Calu3 (cell line): ENCODE data around the gene FZD4. TPM values are rescaled to one million over a fixed set of nuclear protein-coding genes. Genes with fewer than 3 reads are reported as not detected.

Experiments
- BruUV-seq: library from RNA; stranded (reverse); fragments of 400-500 nt; replicated peaks from 2 replicates; lab custom pipeline; 2021; lab: Mats Ljungman, UMichigan
- CTCF ChIA-PET: fragments of 300-600 bp; sonication (Branson Sonifier 250); formaldehyde crosslinking; loops from one replicate; lab custom pipeline; 2022; ENCODE audit warnings: antibody characterized with exemption; lab: Charles Lee
- DNase-seq: peaks from one replicate; pipeline ENCODE4 v3.0.0; 2022
- H3K27ac Mint-ChIP-seq: one replicate; pipeline ENCODE4 v1.8.0; 2022; ENCODE audit warnings: mixed read lengths; ENCODE audit not compliant: unreplicated experiment
- H3K27me3 Mint-ChIP-seq: one replicate; pipeline ENCODE4 v1.8.0; 2022; ENCODE audit warnings: mixed read lengths; ENCODE audit not compliant: unreplicated experiment
- H3K36me3 Mint-ChIP-seq: one replicate; pipeline ENCODE4 v1.8.0; 2022; ENCODE audit warnings: mild to moderate bottlenecking, moderate library complexity, mixed read lengths; ENCODE audit not compliant: insufficient read depth, unreplicated experiment
- H3K4me1 Mint-ChIP-seq: one replicate; pipeline ENCODE4 v1.8.0; 2022; ENCODE audit warnings: mild to moderate bottlenecking, low read depth, mixed read lengths; ENCODE audit not compliant: unreplicated experiment
- H3K4me3 Mint-ChIP-seq: one replicate; pipeline ENCODE4 v1.8.0; 2022; ENCODE audit warnings: mild to moderate bottlenecking, low read depth, moderate library complexity, mixed read lengths; ENCODE audit not compliant: unreplicated experiment
- H3K9me3 Mint-ChIP-seq: one replicate; pipeline ENCODE4 v1.8.0; 2022; ENCODE audit warnings: low read depth, mixed read lengths; ENCODE audit not compliant: unreplicated experiment
- CTCF ChIP-seq: fragments of 200-600 bp; IDR thresholded peaks from one replicate; pipeline ENCODE4 v1.8.0; 2022; ENCODE audit warnings: antibody characterized with exemption; ENCODE audit not compliant: unreplicated experiment
- intact Hi-C: fragments of 100-400 bp; cut with micrococcal nuclease; formaldehyde crosslinking; loops from one replicate; pipeline ENCODE4 v1.10.0; 2022; ENCODE audit not compliant: unreplicated experiment
- total RNA-seq: library from RNA; stranded (reverse); gene quantifications from 2 replicates; pipeline ENCODE4 v1.2.3, GENCODE V29; 2022

Gene FZD4
- total RNA-seq, 1 experiment from 2014 or later: 2.5 TPM

- H3K36me3 Mint-ChIP-seq: peaks cover 5% of the 10 kb centered on the region
- no TSS peak for BruUV-seq
- no peak overlapping the region for H3K27ac Mint-ChIP-seq
- no peak overlapping the region for H3K4me3 Mint-ChIP-seq
- intact Hi-C loops: loop anchor here (1.0 to 2.0 kb wide), 2 partner anchors 49 to 463 kb away; no protein-coding TSS in a partner anchor
- no peaks in the 10 kb centered on the region for H3K9me3 Mint-ChIP-seq
- CTCF ChIA-PET: no interaction called here
- peaks cover 18% of the 10 kb centered on the region for H3K4me1 Mint-ChIP-seq
- no peaks in the 10 kb centered on the region for H3K27me3 Mint-ChIP-seq
- TF ChIP-seq CTCF: peak; percentile 37
- no peak for DNase-seq
Measured at GRCh38 chr11:86919557-86920210, 35.5 kb downstream of the FZD4 start.

GRCh38 chr11:86918973-86919372 is 36.2 kb downstream of the FZD4 start:
- Mint-ChIP-seq H3K4me3 (no peak overlapping the region), H3K36me3 (peaks cover 2% of the 10 kb centered on the region), H3K27ac (no peak overlapping the region), H3K27me3 (no peaks in the 10 kb centered on the region), H3K4me1 (peaks cover 13% of the 10 kb centered on the region), H3K9me3 (no peaks in the 10 kb centered on the region)
- no peak for DNase-seq
- TF ChIP-seq CTCF: no peak
- intact Hi-C loops: loop anchor here (1.0 to 2.0 kb wide), 2 partner anchors 49 to 462 kb away; no protein-coding TSS in a partner anchor
- no TSS peak for BruUV-seq
- CTCF ChIA-PET: no interaction called here

GRCh38 chr11:86918496-86918895 is 36.7 kb downstream of the FZD4 start:
- BruUV-seq: no TSS peak
- H3K9me3 Mint-ChIP-seq: no peaks in the 10 kb centered on the region
- H3K36me3 Mint-ChIP-seq: no peaks in the 10 kb centered on the region
- intact Hi-C loops: loop anchor here (2.0 kb wide), 1 partner anchor 462 kb away; no protein-coding TSS in a partner anchor
- CTCF ChIA-PET: no interaction called here
- H3K27ac Mint-ChIP-seq: no peak overlapping the region
- no peak for TF ChIP-seq CTCF
- peaks cover 8% of the 10 kb centered on the region for H3K4me1 Mint-ChIP-seq
- no peak overlapping the region for H3K4me3 Mint-ChIP-seq
- no peaks in the 10 kb centered on the region for H3K27me3 Mint-ChIP-seq
- DNase-seq: no peak

GRCh38 chr11:86917589-86917988 is 37.6 kb downstream of the FZD4 start:
- CTCF ChIA-PET: no interaction called here
- no peak for DNase-seq
- H3K4me1 Mint-ChIP-seq: peaks cover 8% of the 10 kb centered on the region
- H3K9me3 Mint-ChIP-seq: no peaks in the 10 kb centered on the region
- no peaks in the 10 kb centered on the region for H3K27me3 Mint-ChIP-seq
- TF ChIP-seq CTCF: no peak
- intact Hi-C loops: no loop called here
- no peaks in the 10 kb centered on the region for H3K36me3 Mint-ChIP-seq
- H3K27ac Mint-ChIP-seq: no peak overlapping the region
- H3K4me3 Mint-ChIP-seq: no peak overlapping the region
- no TSS peak for BruUV-seq
